Endodermal cell (in vitro differentiated cells): Measurements from ENCODE around the gene RPL18. TPM values are rescaled to one million over a fixed set of nuclear protein-coding genes. Genes with fewer than 3 reads are reported as not detected.

Experiments
- DNase-seq: peaks from one replicate; pipeline ENCODE4 v3.0.0-alpha.2; 2017
- H3K27ac ChIP-seq: 2 replicates; pipeline ENCODE4 v1.5.1; 2013; ENCODE audit warnings: mild to moderate bottlenecking, low read depth, low read length, moderate library complexity
- H3K27me3 ChIP-seq: 2 replicates; pipeline ENCODE4 v1.6.1; 2013; ENCODE audit warnings: mild to moderate bottlenecking, low read length, moderate library complexity; ENCODE audit not compliant: insufficient read depth, control insufficient read depth, poor library complexity, severe bottlenecking
- H3K36me3 ChIP-seq: 2 replicates; pipeline ENCODE4 v1.7.0; 2013; ENCODE audit warnings: mild to moderate bottlenecking, low read length, moderate library complexity; ENCODE audit not compliant: control insufficient read depth, insufficient read depth
- H3K4me1 ChIP-seq: one replicate; pipeline ENCODE4 v1.7.0; 2013; ENCODE audit warnings: low read length; ENCODE audit not compliant: control insufficient read depth, insufficient read depth
- H3K4me3 ChIP-seq: 2 replicates; pipeline ENCODE4 v1.5.1; 2013; ENCODE audit warnings: mild to moderate bottlenecking, low read length, moderate library complexity
- H3K9ac ChIP-seq: 2 replicates; pipeline ENCODE4 v1.6.1; 2013; ENCODE audit warnings: mild to moderate bottlenecking, low read length, moderate library complexity; ENCODE audit not compliant: poor library complexity, severe bottlenecking; ENCODE audit errors: extremely low read depth
- H3K9me3 ChIP-seq: 2 replicates; pipeline ENCODE4 v1.6.1; 2013; ENCODE audit warnings: mild to moderate bottlenecking, low read length, moderate library complexity; ENCODE audit not compliant: control insufficient read depth
- H3K27ac Mint-ChIP-seq: 2 replicates; pipeline ENCODE4 v1.8.0; 2020; ENCODE audit warnings: mixed read lengths
- H3K27me3 Mint-ChIP-seq: 2 replicates; pipeline ENCODE4 v1.8.0; 2021; ENCODE audit warnings: mild to moderate bottlenecking, mixed read lengths; ENCODE audit not compliant: insufficient read depth
- H3K36me3 Mint-ChIP-seq: 2 replicates; pipeline ENCODE4 v1.8.0; 2020; ENCODE audit warnings: low read depth, mixed read lengths
- H3K4me1 Mint-ChIP-seq: 2 replicates; pipeline ENCODE4 v1.8.0; 2020; ENCODE audit warnings: mixed read lengths
- H3K4me3 Mint-ChIP-seq: 2 replicates; pipeline ENCODE4 v1.8.0; 2020; ENCODE audit warnings: mild to moderate bottlenecking, moderate library complexity, mixed read lengths
- H3K9me3 Mint-ChIP-seq: 2 replicates; pipeline ENCODE4 v1.8.0; 2020; ENCODE audit warnings: mild to moderate bottlenecking, mixed read lengths
- CTCF ChIP-seq: fragments of 200-600 bp; sonication (generic); conservative IDR thresholded peaks from 2 replicates; pipeline ENCODE4 v1.5.0; 2021; ENCODE audit warnings: antibody characterized with exemption, mild to moderate bottlenecking
- WGBS, 2 experiments: methylation state at CpG; one replicate each; pipeline versions ENCODE4 v1.1.5 to v1.1.7; 2013; ENCODE audit warnings: missing lambda C conversion rate in 2 of 2, mixed read lengths in 1 of 2; ENCODE audit not compliant: insufficient coverage in 1 of 2, insufficient read length in 1 of 2; 5-methylcytosine and 5-hydroxymethylcytosine counted together
- total RNA-seq, 2 donors: library from RNA; stranded (reverse); fragmentation: NEBNext Ultra II Directional in 1 of 2; extraction: Animal tissue kit (Norgen Biotek cat#: 25700) in 1 of 2; gene quantifications; 2 replicates in 1 of 2; 3 replicates in 1 of 2; pipeline ENCODE4 v1.2.1, GENCODE V29; 2021

RPL18 gene
- total RNA-seq, 2 donors from 2014 or later = 1,531 to 1,574 TPM

GRCh38 chr19:48623556-48624066 lies 4.6 kb upstream of the RPL18 start:
- Histone ChIP-seq H3K4me1 (peaks cover 9% of the 10 kb centered on the region), H3K36me3 (peaks cover 10% of the 10 kb centered on the region), H3K9ac (peak overlapping the region; percentile 74), H3K27me3 (no peaks in the 10 kb centered on the region), H3K9me3 (no peaks in the 10 kb centered on the region), H3K27ac (peak overlapping the region; percentile 98), H3K4me3 (peak overlapping the region; percentile 89)
- DNase-seq = no peak
- 36 to 39% methylated on average over 8 of the region's 8 CpGs for WGBS, 2 experiments
- Mint-ChIP-seq H3K27ac (peak overlapping the region; percentile 96), H3K27me3 (no peaks in the 10 kb centered on the region), H3K9me3 (no peaks in the 10 kb centered on the region), H3K4me1 (peaks cover 26% of the 10 kb centered on the region), H3K4me3 (peak overlapping the region; percentile 89), H3K36me3 (peaks cover 8% of the 10 kb centered on the region)
- no peak for TF ChIP-seq CTCF

- no peak for TF ChIP-seq CTCF
- Histone ChIP-seq H3K36me3 (peaks cover 29% of the 10 kb centered on the region), H3K27ac (peak overlapping the region; percentile 95), H3K4me3 (peak overlapping the region; percentile 100), H3K27me3 (no peaks in the 10 kb centered on the region), H3K9me3 (no peaks in the 10 kb centered on the region), H3K4me1 (peaks cover 19% of the 10 kb centered on the region), H3K9ac (peak overlapping the region; percentile 100)
- Mint-ChIP-seq H3K4me3 (peak overlapping the region; percentile 99), H3K27ac (peak overlapping the region; percentile 97), H3K9me3 (no peaks in the 10 kb centered on the region), H3K36me3 (peaks cover 31% of the 10 kb centered on the region), H3K4me1 (peaks cover 30% of the 10 kb centered on the region), H3K27me3 (no peaks in the 10 kb centered on the region)
- DNase-seq = peak; percentile 44
- WGBS, 2 experiments = 20 to 32% methylated on average over 1 to 6 of the region's 6 CpGs
Measured at GRCh38 chr19:48619692-48620585, 961 bp upstream of the RPL18 start.

GRCh38 chr19:48618278-48618915 lies 581 bp downstream of the RPL18 start:
- no peak for DNase-seq
- no peaks in the 10 kb centered on the region for H3K9me3 ChIP-seq
- Mint-ChIP-seq H3K27ac (peak overlapping the region; percentile 97), H3K4me1 (peaks cover 34% of the 10 kb centered on the region), H3K9me3 (no peaks in the 10 kb centered on the region), H3K27me3 (no peaks in the 10 kb centered on the region), H3K36me3 (peaks cover 34% of the 10 kb centered on the region), H3K4me3 (peak overlapping the region; percentile 99)
- peak overlapping the region; percentile 100 for H3K4me3 ChIP-seq
- peaks cover 32% of the 10 kb centered on the region for H3K36me3 ChIP-seq
- H3K27me3 ChIP-seq = no peaks in the 10 kb centered on the region
- 1% methylated on average over 17 to 18 of the region's 18 CpGs for WGBS, 2 experiments
- peak overlapping the region; percentile 100 for H3K9ac ChIP-seq
- no peak for TF ChIP-seq CTCF
- peak overlapping the region; percentile 95 for H3K27ac ChIP-seq
- H3K4me1 ChIP-seq = peaks cover 27% of the 10 kb centered on the region
